Transverse colon (tissue), 4 donors: ENCODE data around the gene LRP2. TPM values are rescaled to one million over a fixed set of nuclear protein-coding genes. Genes with fewer than 3 reads are reported as not detected.

Experiments
- DNase-seq: peaks from one replicate; pipeline ENCODE4 v3.0.0-alpha.2; 2019
- H3K27ac ChIP-seq, 4 donors: fragments of 200-600 bp; sonication (generic); 2 replicates each; pipeline ENCODE4 v1.5.1; 2016 to 2018; ENCODE audit warnings: inconsistent platforms in 4 of 4
- H3K27me3 ChIP-seq: fragments of 200-600 bp; sonication (generic); 2 replicates; pipeline ENCODE4 v1.5.1; 2017; ENCODE audit warnings: inconsistent platforms
- H3K36me3 ChIP-seq, 4 donors: fragments of 200-600 bp; sonication (generic); 2 replicates each; pipeline ENCODE4 v1.5.1; 2017 to 2019; ENCODE audit warnings: inconsistent platforms in 4 of 4
- H3K4me1 ChIP-seq, 4 donors: fragments of 200-600 bp; sonication (generic); 2 replicates each; pipeline ENCODE4 v1.5.1; 2017 to 2020; ENCODE audit warnings: inconsistent platforms in 4 of 4
- H3K4me3 ChIP-seq, 4 donors: fragments of 200-600 bp; sonication (generic); 1 replicate in 1 of 4; 2 replicates in 3 of 4; pipeline versions ENCODE4 v1.5.1 to v1.6.1; 2017 to 2019; ENCODE audit warnings: inconsistent platforms in 4 of 4
- H3K9me3 ChIP-seq, 2 donors: fragments of 200-600 bp; sonication (generic); 2 replicates each; pipeline ENCODE4 v1.5.1; 2017 to 2019; ENCODE audit warnings: inconsistent platforms in 2 of 2
- EP300 ChIP-seq: sonication (generic); formaldehyde crosslinking; IDR thresholded peaks from one replicate; pipeline ENCODE4 v1.6.1; 2017; ENCODE audit warnings: antibody characterized with exemption, low read depth
- POLR2A ChIP-seq: fragments of 450-650 bp; IDR thresholded peaks from one replicate; pipeline ENCODE4 v1.6.1; 2016; ENCODE audit warnings: antibody characterized with exemption, mild to moderate bottlenecking, moderate library complexity
- POLR2AphosphoS5 ChIP-seq, 3 donors: sonication (generic); formaldehyde crosslinking; IDR thresholded peaks; one replicate each; pipeline ENCODE4 v1.6.1; 2016; ENCODE audit warnings: antibody characterized with exemption in 3 of 3
- WGBS, 2 donors: methylation state at CpG; one replicate each; pipeline ENCODE4 v1.1.5; 2018; ENCODE audit warnings: low coverage in 1 of 2; 5-methylcytosine and 5-hydroxymethylcytosine counted together
- in situ Hi-C, 4 donors: fragments of 200-750 bp; cut with MboI; loops; one replicate each; pipeline versions ENCODE4 v1.15.0 to v1.15.1; 2017; ENCODE audit warnings: low sequenced_read_pairs in 3 of 4, low pct_ligation_motif_present in 1 of 4, low pct_unique_long_range_greater_than_20kb in 1 of 4
- intact Hi-C: fragments of 100-400 bp; cut with DNase I; formaldehyde crosslinking; loops from one replicate; pipeline ENCODE4 v1.15.1; 2023; ENCODE audit warnings: low total_unique reads
- total RNA-seq, 4 donors: library from RNA; depleted of rRNA; stranded (reverse); fragments of >200 nt; gene quantifications; one replicate each; pipeline ENCODE4 v1.1.0, GENCODE V29; 2016
- TF ChIP-seq, protein P1 (sequence below), 5 experiments: fragments of 200-600 bp in 3 of 5; fragments of 450-650 bp in 2 of 5; sonication (generic) in 3 of 5; IDR thresholded peaks; 1 replicate in 2 of 5; 2 replicates in 3 of 5; pipeline ENCODE4 v1.5.1; 2016 to 2017; ENCODE audit warnings: antibody characterized with exemption in 5 of 5, inconsistent platforms in 3 of 5, mild to moderate bottlenecking in 2 of 5, moderate library complexity in 1 of 5

Gene LRP2
- total RNA-seq, 4 donors from 2014 or later, result not detected

DNA sequence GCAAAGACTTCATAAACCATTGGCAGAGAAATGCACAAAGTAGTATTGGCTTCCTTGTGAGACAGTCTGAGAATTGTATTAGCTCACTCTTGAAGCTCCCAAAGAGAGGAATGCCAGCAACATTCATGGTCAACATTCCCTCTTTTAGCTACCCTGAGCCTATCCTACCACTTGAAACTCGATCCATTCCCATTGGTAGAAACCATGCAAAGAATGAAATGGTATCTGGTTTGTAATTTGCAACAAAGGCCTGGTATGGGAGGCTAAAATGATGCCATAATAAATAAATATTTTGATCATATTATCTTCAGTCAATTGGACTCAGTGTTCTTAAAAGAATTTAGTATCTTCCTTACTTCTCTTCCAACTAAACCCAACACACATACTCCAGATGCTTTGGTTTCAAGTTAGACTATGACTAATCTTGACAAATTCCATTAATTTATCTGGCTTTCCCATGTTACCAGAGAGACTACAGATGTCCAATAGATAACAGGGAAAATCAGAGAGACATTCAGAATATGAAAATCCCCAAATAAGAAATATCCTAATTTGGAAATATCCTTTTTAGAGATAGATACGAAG lies 190.1 kb downstream of the LRP2 start:
- H3K9me3 ChIP-seq, result no peaks in the 10 kb centered on the region
- intact Hi-C loops, result no loop called here
- DNase-seq, result no peak
- WGBS, 2 donors, result 62 to 68% methylated on average over 1 to 2 of the region's 2 CpGs
- H3K4me3 ChIP-seq, result no peak overlapping the region
- TF ChIP-seq EP300 (no peak), POLR2A (no peak), POLR2AphosphoS5 (IDR thresholded peaks at IDR 0.05) (no peak)
- TF ChIP-seq, protein P1, sequence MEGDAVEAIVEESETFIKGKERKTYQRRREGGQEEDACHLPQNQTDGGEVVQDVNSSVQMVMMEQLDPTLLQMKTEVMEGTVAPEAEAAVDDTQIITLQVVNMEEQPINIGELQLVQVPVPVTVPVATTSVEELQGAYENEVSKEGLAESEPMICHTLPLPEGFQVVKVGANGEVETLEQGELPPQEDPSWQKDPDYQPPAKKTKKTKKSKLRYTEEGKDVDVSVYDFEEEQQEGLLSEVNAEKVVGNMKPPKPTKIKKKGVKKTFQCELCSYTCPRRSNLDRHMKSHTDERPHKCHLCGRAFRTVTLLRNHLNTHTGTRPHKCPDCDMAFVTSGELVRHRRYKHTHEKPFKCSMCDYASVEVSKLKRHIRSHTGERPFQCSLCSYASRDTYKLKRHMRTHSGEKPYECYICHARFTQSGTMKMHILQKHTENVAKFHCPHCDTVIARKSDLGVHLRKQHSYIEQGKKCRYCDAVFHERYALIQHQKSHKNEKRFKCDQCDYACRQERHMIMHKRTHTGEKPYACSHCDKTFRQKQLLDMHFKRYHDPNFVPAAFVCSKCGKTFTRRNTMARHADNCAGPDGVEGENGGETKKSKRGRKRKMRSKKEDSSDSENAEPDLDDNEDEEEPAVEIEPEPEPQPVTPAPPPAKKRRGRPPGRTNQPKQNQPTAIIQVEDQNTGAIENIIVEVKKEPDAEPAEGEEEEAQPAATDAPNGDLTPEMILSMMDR (IDR thresholded peaks at IDR 0.05), result no peak
- H3K4me1 ChIP-seq, result no peaks in the 10 kb centered on the region
- in situ Hi-C loops, result no loop called here
- no peaks in the 10 kb centered on the region for H3K27me3 ChIP-seq
- no peaks in the 10 kb centered on the region for H3K36me3 ChIP-seq
- no peak overlapping the region for H3K27ac ChIP-seq

DNA sequence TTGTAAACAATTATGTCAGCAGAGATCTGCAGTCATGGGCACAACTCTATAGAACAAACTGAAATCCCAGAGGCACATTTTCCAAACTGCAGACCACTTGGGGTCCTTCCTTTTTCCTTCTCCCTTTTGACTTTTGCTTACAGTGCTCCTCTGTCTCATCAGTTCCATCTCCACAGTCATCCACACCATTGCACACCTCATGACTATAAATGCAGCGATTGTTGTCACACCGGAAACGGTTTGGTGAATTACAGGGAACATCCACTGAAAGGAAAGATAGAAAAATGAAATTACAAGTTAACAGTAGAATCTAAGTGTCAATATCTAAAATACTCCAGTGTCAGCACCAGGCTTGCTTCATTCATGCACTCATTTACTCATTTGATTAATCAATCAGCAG lies 196.5 kb downstream of the LRP2 start:
- TF ChIP-seq EP300, result no peak
- no peak for TF ChIP-seq POLR2AphosphoS5 (IDR thresholded peaks at IDR 0.05)
- TF ChIP-seq POLR2A, result no peak
- TF ChIP-seq, protein P1 (IDR thresholded peaks at IDR 0.05), result no peak
- intact Hi-C loops, result no loop called here
- in situ Hi-C loops, result no loop called here
- Histone ChIP-seq H3K27ac (no peak overlapping the region), H3K27me3 (peaks cover 4% of the 10 kb centered on the region), H3K9me3 (no peaks in the 10 kb centered on the region), H3K36me3 (no peaks in the 10 kb centered on the region), H3K4me1 (no peaks in the 10 kb centered on the region), H3K4me3 (no peak overlapping the region)
- WGBS, 2 donors, result 88 to 94% methylated on average over 3 of the region's 3 CpGs
- no peak for DNase-seq

DNA sequence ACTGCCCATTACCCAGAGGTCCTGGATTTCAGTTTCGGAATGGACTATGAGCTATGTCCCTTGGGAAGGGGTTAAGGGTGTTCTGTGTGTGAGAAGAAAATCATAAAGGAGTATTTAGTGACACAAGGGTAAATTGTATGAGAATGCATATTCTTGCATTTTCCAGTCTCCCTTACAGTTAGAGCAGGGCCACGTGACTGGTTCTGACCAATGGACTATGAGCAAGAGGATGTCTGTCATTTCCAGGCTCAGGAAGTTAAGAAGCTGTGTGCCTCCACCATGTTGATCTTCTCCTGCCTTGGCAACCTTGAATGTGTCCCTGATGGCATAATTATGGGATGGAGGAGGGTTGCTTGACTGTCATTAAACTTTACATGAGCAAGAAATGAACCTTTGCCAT lies 198.0 kb downstream of the LRP2 start:
- in situ Hi-C loops, result no loop called here
- no peak for DNase-seq
- intact Hi-C loops, result no loop called here
- H3K36me3 ChIP-seq, result no peaks in the 10 kb centered on the region
- H3K27ac ChIP-seq, result no peak overlapping the region
- TF ChIP-seq POLR2A, result no peak
- TF ChIP-seq EP300, result no peak
- TF ChIP-seq POLR2AphosphoS5 (IDR thresholded peaks at IDR 0.05), result no peak
- TF ChIP-seq, protein P1 (IDR thresholded peaks at IDR 0.05), result no peak
- H3K4me1 ChIP-seq, result no peaks in the 10 kb centered on the region
- no peaks in the 10 kb centered on the region for H3K9me3 ChIP-seq
- H3K27me3 ChIP-seq, result peaks cover 4% of the 10 kb centered on the region
- 42 to 67% methylated on average over 1 to 2 of the region's 2 CpGs for WGBS, 2 donors
- no peak overlapping the region for H3K4me3 ChIP-seq

DNA sequence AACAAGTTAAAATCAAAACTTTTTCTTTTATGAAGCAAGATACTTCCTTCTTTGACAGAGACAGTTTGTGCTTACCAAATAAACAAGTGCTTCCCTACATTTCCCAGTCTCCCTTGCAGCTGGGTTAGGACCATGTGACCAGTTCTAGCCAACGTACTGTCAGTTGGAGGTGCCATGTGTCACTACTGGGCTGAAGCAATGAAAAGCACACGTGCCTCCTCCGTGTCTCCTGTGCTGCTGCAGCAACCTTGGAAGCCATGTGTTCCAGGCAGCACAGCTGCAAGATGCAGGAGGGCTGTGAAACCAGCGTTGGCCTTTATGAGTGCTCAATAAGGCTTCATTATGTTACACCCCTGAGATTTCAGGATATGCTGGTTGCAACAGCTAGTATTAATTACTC lies 199.7 kb downstream of the LRP2 start:
- Histone ChIP-seq H3K27ac (no peak overlapping the region), H3K4me3 (no peak overlapping the region), H3K27me3 (peaks cover 4% of the 10 kb centered on the region), H3K9me3 (no peaks in the 10 kb centered on the region), H3K4me1 (no peaks in the 10 kb centered on the region), H3K36me3 (no peaks in the 10 kb centered on the region)
- no peak for TF ChIP-seq POLR2AphosphoS5 (IDR thresholded peaks at IDR 0.05)
- in situ Hi-C loops (no loop called here), intact Hi-C loops (no loop called here)
- 60 to 63% methylated on average over 2 to 4 of the region's 4 CpGs for WGBS, 2 donors
- DNase-seq, result no peak

DNA sequence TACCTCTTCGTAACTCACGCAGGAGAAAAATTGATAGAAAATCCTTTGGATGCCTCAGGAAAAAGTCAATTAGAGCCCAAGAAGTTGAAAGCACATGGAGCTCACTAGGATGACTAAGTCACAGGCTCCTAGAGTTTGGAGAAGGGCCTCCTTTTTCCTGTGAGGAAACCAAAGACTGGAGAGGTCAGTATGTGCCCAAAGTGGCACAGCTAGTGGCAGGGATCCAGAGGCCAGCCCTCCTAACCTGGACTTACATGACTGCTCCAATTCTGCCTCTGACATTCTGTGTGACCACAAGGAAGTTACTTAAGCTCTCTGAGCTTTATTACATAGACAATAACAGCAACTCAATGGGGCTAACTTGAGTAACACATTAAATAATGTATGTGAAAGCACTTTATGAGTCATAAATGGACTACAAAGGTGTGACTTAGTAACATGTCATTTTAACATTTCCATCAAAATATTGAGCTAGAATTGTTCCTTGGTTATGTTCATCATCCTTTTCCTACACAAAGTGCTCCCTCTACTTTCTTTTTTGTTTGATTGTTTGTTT lies 201.3 kb downstream of the LRP2 start:
- intact Hi-C loops (no loop called here), in situ Hi-C loops (no loop called here)
- Histone ChIP-seq H3K36me3 (no peaks in the 10 kb centered on the region), H3K4me1 (no peaks in the 10 kb centered on the region), H3K9me3 (no peaks in the 10 kb centered on the region), H3K27ac (no peak overlapping the region), H3K27me3 (peaks cover 4% of the 10 kb centered on the region), H3K4me3 (no peak overlapping the region)
- no peak for TF ChIP-seq EP300
- TF ChIP-seq, protein P1 (IDR thresholded peaks at IDR 0.05), result no peak
- no peak for TF ChIP-seq POLR2A
- no peak for TF ChIP-seq POLR2AphosphoS5 (IDR thresholded peaks at IDR 0.05)
- 91 to 96% methylated on average over 2 of the region's 2 CpGs for WGBS, 2 donors
- DNase-seq, result no peak
